ENCODE measurements around the gene KCNH1.

- TF ChIP-seq POLR2A (IDR thresholded peaks at IDR 0.05; ENCODE audit: borderline replicate concordance, extremely low read depth, insufficient read depth, insufficient read length) (no peak), FOSL1 (IDR thresholded peaks at IDR 0.05; ENCODE audit: low read depth) (no peak), ZNF274 (IDR thresholded peaks at IDR 0.05; ENCODE audit: low read depth, low read length) (no peak), SRF (IDR thresholded peaks at IDR 0.05; ENCODE audit: low read depth) (no peak), MAX (IDR thresholded peaks at IDR 0.05) (no peak), EZH2 (IDR thresholded peaks at IDR 0.05) (no peak)
- TF ChIP-seq, protein P1, sequence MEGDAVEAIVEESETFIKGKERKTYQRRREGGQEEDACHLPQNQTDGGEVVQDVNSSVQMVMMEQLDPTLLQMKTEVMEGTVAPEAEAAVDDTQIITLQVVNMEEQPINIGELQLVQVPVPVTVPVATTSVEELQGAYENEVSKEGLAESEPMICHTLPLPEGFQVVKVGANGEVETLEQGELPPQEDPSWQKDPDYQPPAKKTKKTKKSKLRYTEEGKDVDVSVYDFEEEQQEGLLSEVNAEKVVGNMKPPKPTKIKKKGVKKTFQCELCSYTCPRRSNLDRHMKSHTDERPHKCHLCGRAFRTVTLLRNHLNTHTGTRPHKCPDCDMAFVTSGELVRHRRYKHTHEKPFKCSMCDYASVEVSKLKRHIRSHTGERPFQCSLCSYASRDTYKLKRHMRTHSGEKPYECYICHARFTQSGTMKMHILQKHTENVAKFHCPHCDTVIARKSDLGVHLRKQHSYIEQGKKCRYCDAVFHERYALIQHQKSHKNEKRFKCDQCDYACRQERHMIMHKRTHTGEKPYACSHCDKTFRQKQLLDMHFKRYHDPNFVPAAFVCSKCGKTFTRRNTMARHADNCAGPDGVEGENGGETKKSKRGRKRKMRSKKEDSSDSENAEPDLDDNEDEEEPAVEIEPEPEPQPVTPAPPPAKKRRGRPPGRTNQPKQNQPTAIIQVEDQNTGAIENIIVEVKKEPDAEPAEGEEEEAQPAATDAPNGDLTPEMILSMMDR (IDR thresholded peaks at IDR 0.05 in 2 of 3, conservative IDR thresholded peaks at IDR 0.05 in 1 of 3; ENCODE audit: borderline replicate concordance in 1 of 3, insufficient read depth in 1 of 3, low read depth in 2 of 3, low read length in 2 of 3) = no peak
- TF ChIP-seq, protein P2, sequence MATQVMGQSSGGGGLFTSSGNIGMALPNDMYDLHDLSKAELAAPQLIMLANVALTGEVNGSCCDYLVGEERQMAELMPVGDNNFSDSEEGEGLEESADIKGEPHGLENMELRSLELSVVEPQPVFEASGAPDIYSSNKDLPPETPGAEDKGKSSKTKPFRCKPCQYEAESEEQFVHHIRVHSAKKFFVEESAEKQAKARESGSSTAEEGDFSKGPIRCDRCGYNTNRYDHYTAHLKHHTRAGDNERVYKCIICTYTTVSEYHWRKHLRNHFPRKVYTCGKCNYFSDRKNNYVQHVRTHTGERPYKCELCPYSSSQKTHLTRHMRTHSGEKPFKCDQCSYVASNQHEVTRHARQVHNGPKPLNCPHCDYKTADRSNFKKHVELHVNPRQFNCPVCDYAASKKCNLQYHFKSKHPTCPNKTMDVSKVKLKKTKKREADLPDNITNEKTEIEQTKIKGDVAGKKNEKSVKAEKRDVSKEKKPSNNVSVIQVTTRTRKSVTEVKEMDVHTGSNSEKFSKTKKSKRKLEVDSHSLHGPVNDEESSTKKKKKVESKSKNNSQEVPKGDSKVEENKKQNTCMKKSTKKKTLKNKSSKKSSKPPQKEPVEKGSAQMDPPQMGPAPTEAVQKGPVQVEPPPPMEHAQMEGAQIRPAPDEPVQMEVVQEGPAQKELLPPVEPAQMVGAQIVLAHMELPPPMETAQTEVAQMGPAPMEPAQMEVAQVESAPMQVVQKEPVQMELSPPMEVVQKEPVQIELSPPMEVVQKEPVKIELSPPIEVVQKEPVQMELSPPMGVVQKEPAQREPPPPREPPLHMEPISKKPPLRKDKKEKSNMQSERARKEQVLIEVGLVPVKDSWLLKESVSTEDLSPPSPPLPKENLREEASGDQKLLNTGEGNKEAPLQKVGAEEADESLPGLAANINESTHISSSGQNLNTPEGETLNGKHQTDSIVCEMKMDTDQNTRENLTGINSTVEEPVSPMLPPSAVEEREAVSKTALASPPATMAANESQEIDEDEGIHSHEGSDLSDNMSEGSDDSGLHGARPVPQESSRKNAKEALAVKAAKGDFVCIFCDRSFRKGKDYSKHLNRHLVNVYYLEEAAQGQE (IDR thresholded peaks at IDR 0.05; ENCODE audit: low read depth) = no peak
These were observed 155.5 kb downstream of the KCNH1 start for GRCh38 chr1:210978316-210978973.

All from HCT116 (cell line).